Esophagus muscularis mucosa (tissue), 4 donors: ENCODE results near the gene CALHM2. TPM values are rescaled to one million over a fixed set of nuclear protein-coding genes. Genes with fewer than 3 reads are reported as not detected.

Experiments used
- DNase-seq: peaks from one replicate; pipeline ENCODE4 v3.0.0-alpha.2; 2017; ENCODE audit errors: extremely low spot score
- H3K27ac ChIP-seq, 4 donors: fragments of 200-600 bp; sonication (generic); replicated peaks in 1 of 4; 1 replicate in 3 of 4; 2 replicates in 1 of 4; pipeline ENCODE4 v1.5.1; 2016 to 2019; ENCODE audit warnings: mild to moderate bottlenecking in 1 of 4
- H3K27me3 ChIP-seq, 4 donors: fragments of 200-600 bp; sonication (generic); one replicate each; pipeline versions ENCODE4 v1.5.1 to v1.6.0; 2016 to 2019
- H3K36me3 ChIP-seq, 4 donors: fragments of 200-600 bp; sonication (generic); one replicate each; pipeline ENCODE4 v1.5.1; 2016 to 2019
- H3K4me1 ChIP-seq, 4 donors: fragments of 200-600 bp; sonication (generic); one replicate each; pipeline ENCODE4 v1.5.1; 2016 to 2019
- H3K4me3 ChIP-seq, 4 donors: fragments of 200-600 bp; sonication (generic); 1 replicate in 2 of 4; 2 replicates in 2 of 4; pipeline ENCODE4 v1.5.1; 2016 to 2019; ENCODE audit warnings: mild to moderate bottlenecking in 4 of 4, moderate library complexity in 1 of 4
- H3K9me3 ChIP-seq, 4 donors: fragments of 200-600 bp; sonication (generic); 1 replicate in 3 of 4; 2 replicates in 1 of 4; pipeline ENCODE4 v1.5.1; 2016 to 2019
- EP300 ChIP-seq: sonication (generic); formaldehyde crosslinking; IDR thresholded peaks from one replicate; pipeline ENCODE4 v1.6.1; 2017; ENCODE audit warnings: antibody characterized with exemption
- POLR2A ChIP-seq: fragments of 450-650 bp; IDR thresholded peaks from one replicate; pipeline ENCODE4 v1.6.1; 2017; ENCODE audit warnings: antibody characterized with exemption, moderate library complexity, mild to moderate bottlenecking, low read depth
- POLR2AphosphoS5 ChIP-seq, 2 donors: sonication (generic); formaldehyde crosslinking; IDR thresholded peaks; one replicate each; pipeline ENCODE4 v1.6.1; 2017; ENCODE audit warnings: antibody characterized with exemption in 2 of 2
- WGBS: methylation state at CpG from one replicate; pipeline ENCODE4 v1.1.5; 2018; 5-methylcytosine and 5-hydroxymethylcytosine counted together
- intact Hi-C: fragments of 100-400 bp; cut with DNase I; formaldehyde crosslinking; loops from one replicate; pipeline ENCODE4 v1.15.1; 2023
- total RNA-seq, 4 donors: library from RNA; depleted of rRNA; stranded (reverse); fragments of >200 nt; gene quantifications; one replicate each; pipeline versions ENCODE4 v1.1.0 to v1.2.1, GENCODE V29; 2016
- TF ChIP-seq, protein P1 (sequence below), 3 experiments: fragments of 200-600 bp in 2 of 3; fragments of 450-650 bp in 1 of 3; sonication (generic) in 2 of 3; IDR thresholded peaks; one replicate each; pipeline ENCODE4 v1.5.1; 2017 to 2019; ENCODE audit warnings: antibody characterized with exemption in 3 of 3, mild to moderate bottlenecking in 2 of 3, moderate library complexity in 1 of 3

CALHM2 gene
- 10 to 100 TPM; 44.4 to 69.9 (median 62.8) TPM for total RNA-seq

DNA sequence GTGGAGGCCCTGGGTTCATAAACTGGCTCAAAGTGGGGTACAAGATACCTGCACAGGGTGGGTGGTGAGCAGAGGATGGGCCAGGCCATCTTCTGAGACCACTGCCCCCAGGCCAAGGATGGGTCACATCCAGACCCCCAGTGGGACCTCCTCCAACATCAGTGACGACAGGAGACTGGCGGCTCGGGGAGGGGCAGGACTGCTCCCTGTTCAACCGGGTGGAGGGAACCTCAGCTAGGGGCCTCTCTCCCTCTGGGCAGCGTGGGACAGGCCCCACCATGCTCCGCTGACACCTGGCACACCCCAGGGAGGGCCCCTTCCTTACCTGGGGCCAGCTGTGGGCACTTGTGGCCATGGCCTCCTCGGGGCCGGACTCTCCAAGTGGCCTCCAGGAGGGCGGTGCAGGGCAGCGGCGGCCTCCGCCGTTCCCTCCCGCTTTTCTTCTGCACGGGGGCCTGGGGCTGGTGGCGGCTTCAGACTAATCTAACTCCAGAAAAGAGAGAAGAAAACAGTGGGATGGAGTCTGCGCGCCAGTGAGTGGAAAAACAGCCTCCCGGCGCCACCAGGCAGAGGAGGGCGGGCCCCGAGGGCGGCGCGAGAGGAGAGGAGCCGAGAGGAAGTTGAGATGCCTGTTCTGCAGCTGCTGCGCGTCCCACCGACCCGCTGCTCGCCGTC lies at the start of gene CALHM2:
Gene CALHM2 (minus strand): TSS at position 540 of the 675 bp plus-strand sequence. CDS start 2,429 bp downstream, outside the sequence.
- Histone ChIP-seq H3K9me3 (no peaks in the 10 kb centered on the region), H3K4me3 (peak within 1 kb of the TSS; percentile 77 to 86 (median 80)), H3K27me3 (no peaks in the 10 kb centered on the region), H3K27ac (peak within 1 kb of the TSS; percentile 86 to 91 (median 87)), H3K36me3 (peaks cover 15 to 36% (median 32%) of the 10 kb centered on the region in 4 donors), H3K4me1 (peaks cover 34 to 60% (median 58%) of the 10 kb centered on the region in 4 donors)
- intact Hi-C loops = no loop called here
- no peak for DNase-seq
- TF ChIP-seq POLR2A (no peak), POLR2AphosphoS5 (IDR thresholded peaks at IDR 0.05) (peak; percentile 26 to 65)
- TF ChIP-seq, protein P1, sequence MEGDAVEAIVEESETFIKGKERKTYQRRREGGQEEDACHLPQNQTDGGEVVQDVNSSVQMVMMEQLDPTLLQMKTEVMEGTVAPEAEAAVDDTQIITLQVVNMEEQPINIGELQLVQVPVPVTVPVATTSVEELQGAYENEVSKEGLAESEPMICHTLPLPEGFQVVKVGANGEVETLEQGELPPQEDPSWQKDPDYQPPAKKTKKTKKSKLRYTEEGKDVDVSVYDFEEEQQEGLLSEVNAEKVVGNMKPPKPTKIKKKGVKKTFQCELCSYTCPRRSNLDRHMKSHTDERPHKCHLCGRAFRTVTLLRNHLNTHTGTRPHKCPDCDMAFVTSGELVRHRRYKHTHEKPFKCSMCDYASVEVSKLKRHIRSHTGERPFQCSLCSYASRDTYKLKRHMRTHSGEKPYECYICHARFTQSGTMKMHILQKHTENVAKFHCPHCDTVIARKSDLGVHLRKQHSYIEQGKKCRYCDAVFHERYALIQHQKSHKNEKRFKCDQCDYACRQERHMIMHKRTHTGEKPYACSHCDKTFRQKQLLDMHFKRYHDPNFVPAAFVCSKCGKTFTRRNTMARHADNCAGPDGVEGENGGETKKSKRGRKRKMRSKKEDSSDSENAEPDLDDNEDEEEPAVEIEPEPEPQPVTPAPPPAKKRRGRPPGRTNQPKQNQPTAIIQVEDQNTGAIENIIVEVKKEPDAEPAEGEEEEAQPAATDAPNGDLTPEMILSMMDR (IDR thresholded peaks at IDR 0.05) = peak in 1 of 3 experiments; percentile 11
- WGBS = under 1% methylated on average over 18 of the region's 32 CpGs

DNA sequence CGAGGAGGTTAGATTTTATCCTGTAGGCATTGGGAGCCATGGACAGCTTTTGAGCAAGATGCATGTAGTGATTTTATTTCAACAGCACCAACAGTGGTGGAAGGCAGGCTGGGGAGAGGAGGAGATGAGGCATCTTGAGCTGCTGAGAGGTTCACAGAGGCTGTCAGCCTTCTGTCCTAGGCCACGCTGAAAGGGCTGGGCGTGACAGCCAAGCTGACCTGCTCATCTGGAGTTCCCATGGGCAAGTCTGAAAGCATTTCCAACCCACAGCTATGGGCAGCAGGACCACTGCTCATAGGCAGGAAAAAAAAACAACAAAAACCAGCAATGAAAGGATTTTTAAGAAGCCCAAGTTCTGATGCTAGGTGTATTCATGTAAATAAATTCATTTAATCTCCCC lies 49.0 kb upstream of the CALHM2 start:
- Histone ChIP-seq H3K9me3 (no peaks in the 10 kb centered on the region), H3K4me3 (no peak overlapping the region), H3K4me1 (peaks cover 0 to 10% (median 8%) of the 10 kb centered on the region in 4 donors), H3K27ac (no peak overlapping the region), H3K36me3 (no peaks in the 10 kb centered on the region), H3K27me3 (peaks cover 0 to 18% (median 0%) of the 10 kb centered on the region in 4 donors)
- 97% methylated on average over 3 of the region's 3 CpGs for WGBS
- no peak for DNase-seq
- TF ChIP-seq POLR2A (no peak), EP300 (no peak), POLR2AphosphoS5 (IDR thresholded peaks at IDR 0.05) (no peak)
- TF ChIP-seq, protein P1 (IDR thresholded peaks at IDR 0.05) = no peak
- intact Hi-C loops = no loop called here

DNA sequence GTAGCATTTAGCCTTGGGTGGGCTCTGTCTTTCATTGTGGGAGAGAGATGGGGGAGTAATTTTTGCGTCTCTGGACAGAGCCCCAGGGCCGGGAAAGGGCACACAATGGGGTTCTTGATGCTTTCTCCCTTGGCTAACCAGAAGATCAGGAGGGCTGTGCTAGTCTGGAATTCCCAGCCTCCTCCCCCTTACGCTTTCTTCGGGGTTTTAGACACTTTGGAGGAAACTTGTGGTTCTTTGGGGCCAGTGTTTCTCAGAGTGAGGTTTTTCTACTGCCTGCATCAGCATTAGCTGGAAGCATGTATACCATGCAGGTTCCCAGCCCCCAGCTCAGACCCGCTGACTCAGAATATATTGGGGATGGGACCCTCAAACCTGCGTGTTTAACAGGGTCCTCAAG lies 48.3 kb upstream of the CALHM2 start:
- Histone ChIP-seq H3K36me3 (no peaks in the 10 kb centered on the region), H3K4me3 (no peak overlapping the region), H3K4me1 (peaks cover 0 to 10% (median 8%) of the 10 kb centered on the region in 4 donors), H3K27ac (no peak overlapping the region), H3K27me3 (peaks cover 0 to 25% (median 0%) of the 10 kb centered on the region in 4 donors), H3K9me3 (no peaks in the 10 kb centered on the region)
- intact Hi-C loops = no loop called here
- 75% methylated on average over 6 of the region's 6 CpGs for WGBS
- no peak for TF ChIP-seq POLR2A
- TF ChIP-seq EP300 = no peak
- TF ChIP-seq, protein P1 (IDR thresholded peaks at IDR 0.05) = no peak
- no peak for TF ChIP-seq POLR2AphosphoS5 (IDR thresholded peaks at IDR 0.05)
- DNase-seq = no peak

DNA sequence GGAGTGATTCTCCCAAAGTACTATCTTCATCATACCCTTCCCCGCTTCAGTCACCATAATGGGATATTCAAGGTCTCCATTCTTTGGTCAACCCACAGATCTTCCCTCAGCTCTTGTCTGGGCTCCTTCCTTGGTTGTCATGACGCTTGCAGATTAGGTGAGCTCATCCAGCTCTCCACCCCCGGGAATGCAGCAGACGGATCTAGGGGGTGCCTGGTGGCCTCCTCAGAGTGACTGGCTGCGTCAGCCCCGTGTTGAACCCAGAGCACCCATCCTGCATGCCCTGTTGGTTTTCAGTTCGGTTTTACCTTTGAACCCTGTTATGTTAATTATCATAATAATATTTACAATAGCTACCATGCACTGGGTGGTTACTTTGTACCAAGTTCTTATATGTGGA lies 47.7 kb upstream of the CALHM2 start:
- Histone ChIP-seq H3K4me3 (no peak overlapping the region), H3K9me3 (no peaks in the 10 kb centered on the region), H3K27ac (no peak overlapping the region), H3K4me1 (peaks cover 0 to 9% (median 8%) of the 10 kb centered on the region in 4 donors), H3K36me3 (no peaks in the 10 kb centered on the region), H3K27me3 (peaks cover 0 to 31% (median 0%) of the 10 kb centered on the region in 4 donors)
- 80% methylated on average over 7 of the region's 7 CpGs for WGBS
- no peak for DNase-seq
- TF ChIP-seq, protein P1 (IDR thresholded peaks at IDR 0.05) = no peak
- TF ChIP-seq POLR2AphosphoS5 (IDR thresholded peaks at IDR 0.05) = no peak
- TF ChIP-seq POLR2A = no peak
- TF ChIP-seq EP300 = no peak
- intact Hi-C loops = no loop called here
